NCI-H2107 treated with DMSO at 0.1 percent for 48 hours (cell line): ENCODE data around the gene SIGMAR1.
A peak's percentile ranks its signal among the peaks of the same experiment; 100 is the strongest.
"Not testable (repeated sequence)": the region's sequence is repeated elsewhere in the genome, so short reads cannot be mapped to it uniquely, and the experiment has no call there.

Experiments used
- DNase-seq: peaks from one replicate; lab custom pipeline; 2025; ENCODE audit not compliant: unreplicated experiment; lab: John Stamatoyannopoulos, UW

The SIGMAR1 gene

GRCh38 chr9:34655394-34655793 lies 17.8 kb upstream of the SIGMAR1 start:
- no peak for DNase-seq

GRCh38 chr9:34654323-34655051 lies 16.9 kb upstream of the SIGMAR1 start:
- no peak for DNase-seq

GRCh38 chr9:34653151-34654072 lies 15.8 kb upstream of the SIGMAR1 start:
- DNase-seq: no peak

- DNase-seq: no peak
Observed at GRCh38 chr9:34652602-34653000, 15.0 kb upstream of the SIGMAR1 start.

- no peak for DNase-seq
Observed at GRCh38 chr9:34651876-34652601, 14.5 kb upstream of the SIGMAR1 start, which contains the start of gene IL11RA. Gene IL11RA, plus strand, starts transcription at chr9:34652185. Its CDS starts 3,033 bp downstream, at chr9:34655218.

GRCh38 chr9:34651321-34651720 lies 13.7 kb upstream of the SIGMAR1 start:
- no peak for DNase-seq

GRCh38 chr9:34650816-34651215 lies 13.2 kb upstream of the SIGMAR1 start:
- DNase-seq: no peak

GRCh38 chr9:34648673-34649072 lies 11.1 kb upstream of the SIGMAR1 start:
- no peak for DNase-seq

- no peak for DNase-seq
Observed at GRCh38 chr9:34647651-34648050, 10.1 kb upstream of the SIGMAR1 start.

GRCh38 chr9:34647084-34647403 lies 9.5 kb upstream of the SIGMAR1 start:
- no peak for DNase-seq

GRCh38 chr9:34646211-34647083 lies 8.9 kb upstream of the SIGMAR1 start, which contains the start of gene GALT:
Gene GALT, plus strand, starts transcription at chr9:34646675. Its CDS starts 30 bp downstream, at chr9:34646705.
- peak; percentile 63 for DNase-seq

GRCh38 chr9:34644766-34645314 lies 7.3 kb upstream of the SIGMAR1 start:
- DNase-seq: no peak

GRCh38 chr9:34642679-34643078 lies 5.1 kb upstream of the SIGMAR1 start:
- DNase-seq: no peak

- DNase-seq: not testable (repeated sequence)
Observed at GRCh38 chr9:34639322-34639721, 1.7 kb upstream of the SIGMAR1 start.

GRCh38 chr9:34638138-34638445 lies 505 bp upstream of the SIGMAR1 start:
- no peak for DNase-seq

- no peak for DNase-seq
Observed at GRCh38 chr9:34636791-34637355, 714 bp downstream of the SIGMAR1 start.

- no peak for DNase-seq
Observed at GRCh38 chr9:34635556-34635955, 2.0 kb downstream of the SIGMAR1 start.

- DNase-seq: no peak
Observed at GRCh38 chr9:34634551-34635248, 2.9 kb downstream of the SIGMAR1 start.

- DNase-seq: peak; percentile 54
Observed at GRCh38 chr9:34633851-34634550, 3.6 kb downstream of the SIGMAR1 start.
